HepG2 (cell line): ENCODE measurements around the gene NDUFS1. TPM values are rescaled to one million over a fixed set of nuclear protein-coding genes. Genes with fewer than 3 reads are reported as not detected.

ENCODE experiments used
- ATRX ChIP-seq: sonication (generic); formaldehyde crosslinking; IDR thresholded peaks from 2 replicates; pipeline ENCODE4 v1.4.0; 2020; ENCODE audit warnings: missing genetic modification reagents, borderline replicate concordance
- CENPBD1 ChIP-seq: sonication (generic); formaldehyde crosslinking; IDR thresholded peaks from 2 replicates; pipeline ENCODE4 v1.8.0; 2022; ENCODE audit warnings: missing genetic modification reagents, low read depth, mild to moderate bottlenecking, borderline replicate concordance
- ETV5 ChIP-seq: IDR thresholded peaks from 2 replicates; pipeline ENCODE4 v1.6.1; 2018; ENCODE audit warnings: missing biosample characterization, missing genetic modification reagents, inconsistent platforms, borderline replicate concordance
- FLYWCH1 ChIP-seq: sonication (generic); formaldehyde crosslinking; IDR thresholded peaks from 2 replicates; pipeline ENCODE4 v1.8.1; 2023; ENCODE audit warnings: mild to moderate bottlenecking, missing genetic modification reagents
- HIVEP1 ChIP-seq: sonication (generic); formaldehyde crosslinking; IDR thresholded peaks from 2 replicates; pipeline ENCODE4 v1.4.0; 2020; ENCODE audit warnings: mild to moderate bottlenecking, missing genetic modification reagents
- HOXA5 ChIP-seq: sonication (generic); formaldehyde crosslinking; IDR thresholded peaks from 2 replicates; pipeline ENCODE4 v1.4.0; 2020; ENCODE audit warnings: missing genetic modification reagents
- IKZF1 ChIP-seq: fragments of 450-650 bp; IDR thresholded peaks from 2 replicates; pipeline ENCODE4 v1.7.1; 2016
- KAT7 ChIP-seq: IDR thresholded peaks from 2 replicates; pipeline ENCODE4 v1.6.1; 2018; ENCODE audit warnings: borderline replicate concordance, missing compliant biosample characterization
- MAFF ChIP-seq: IDR thresholded peaks from 2 replicates; pipeline ENCODE4 v1.6.1; 2011; ENCODE audit warnings: low read depth, low read length, improper control_type of control experiment
- MTA1 ChIP-seq: sonication (generic); formaldehyde crosslinking; IDR thresholded peaks from 2 replicates; pipeline ENCODE4 v1.4.0; 2020; ENCODE audit warnings: missing genetic modification reagents, mild to moderate bottlenecking, borderline replicate concordance
- REPIN1 ChIP-seq: sonication (generic); formaldehyde crosslinking; IDR thresholded peaks from 2 replicates; pipeline ENCODE4 v1.8.0; 2022; ENCODE audit warnings: missing genetic modification reagents, low read depth, mild to moderate bottlenecking, borderline replicate concordance
- RFXAP ChIP-seq: sonication (generic); formaldehyde crosslinking; IDR thresholded peaks from 2 replicates; pipeline ENCODE4 v1.4.0; 2020; ENCODE audit warnings: missing genetic modification reagents, borderline replicate concordance
- TCF7 ChIP-seq: sonication (generic); IDR thresholded peaks from 2 replicates; pipeline ENCODE4 v1.6.1; 2016; ENCODE audit warnings: antibody characterized with exemption, low read depth
- ZBTB21 ChIP-seq: sonication (generic); formaldehyde crosslinking; IDR thresholded peaks from 2 replicates; pipeline ENCODE4 v1.4.0; 2020; ENCODE audit warnings: missing genetic modification reagents
- ZKSCAN8 ChIP-seq: IDR thresholded peaks from 2 replicates; pipeline ENCODE4 v1.6.1; 2016; ENCODE audit warnings: borderline replicate concordance, missing genetic modification reagents, missing compliant biosample characterization
- ZNF367 ChIP-seq: sonication (generic); formaldehyde crosslinking; IDR thresholded peaks from 2 replicates; pipeline ENCODE4 v1.4.0; 2020; ENCODE audit warnings: missing genetic modification reagents, borderline replicate concordance
- ZNF501 ChIP-seq: sonication (generic); formaldehyde crosslinking; IDR thresholded peaks from 2 replicates; pipeline ENCODE4 v1.5.1; 2020; ENCODE audit warnings: mild to moderate bottlenecking, moderate library complexity, missing genetic modification reagents
- ZNF772 ChIP-seq: sonication (generic); formaldehyde crosslinking; IDR thresholded peaks from 2 replicates; pipeline ENCODE4 v1.5.0; 2020; ENCODE audit warnings: mild to moderate bottlenecking, missing genetic modification reagents
- ZNF781 ChIP-seq: sonication (generic); formaldehyde crosslinking; IDR thresholded peaks from 2 replicates; pipeline ENCODE4 v1.5.1; 2020; ENCODE audit warnings: borderline replicate concordance, mild to moderate bottlenecking, missing genetic modification reagents; ENCODE audit errors: not compliant biosample characterization
- polyA plus RNA-seq, 8 experiments: library from polyadenylated mRNA; depleted of rRNA in 3 of 8; stranded (reverse) in 7 of 8; unstranded in 1 of 8; fragments of >200 nt; fragmentation: Illumina TruSeq in 4 of 8; extraction: Trizol in 4 of 8; gene quantifications; 2 replicates each; pipeline versions ENCODE4 v1.2.1 to v1.2.3, GENCODE V29; 2011 to 2016; ENCODE audit warnings: low read depth in 4 of 8, missing spikeins in 1 of 8, mixed read lengths in 1 of 8; ENCODE audit not compliant: insufficient read depth in 1 of 8
- total RNA-seq, 5 experiments: library from RNA; depleted of rRNA; stranded (reverse); fragments of >200 nt; fragmentation: Illumina TruSeq; extraction: Trizol; gene quantifications; 2 replicates each; pipeline ENCODE4 v1.2.3, GENCODE V29; 2016; ENCODE audit warnings: low read depth in 1 of 5
- TF ChIP-seq, protein P1 (sequence below): sonication (generic); formaldehyde crosslinking; IDR thresholded peaks from 2 replicates; pipeline ENCODE4 v1.9.0; 2021; ENCODE audit warnings: missing genetic modification reagents, borderline replicate concordance

NDUFS1 gene
- total and polyA plus RNA-seq, 2 of the 13 experiments (the other 11 are each of a cell fraction or from before 2014, with no cell fraction given): 139 to 242 TPM

- no peak for TF ChIP-seq ZKSCAN8 (CRISPR knock-in tag)
- TF ChIP-seq FLYWCH1 (CRISPR knock-in tag): no peak
- no peak; the same call in 1 of the 2 replicates for TF ChIP-seq ZNF367 (CRISPR knock-in tag)
- no peak for TF ChIP-seq ATRX (CRISPR knock-in tag)
- 0 out of 2 replicates have a peak, but pooled peaks have one; percentile 56 for TF ChIP-seq HOXA5
- TF ChIP-seq ZNF781: peak; percentile 37
- TF ChIP-seq MTA1 (CRISPR knock-in tag): no peak
- no peak for TF ChIP-seq MAFF
- TF ChIP-seq, protein P1, sequence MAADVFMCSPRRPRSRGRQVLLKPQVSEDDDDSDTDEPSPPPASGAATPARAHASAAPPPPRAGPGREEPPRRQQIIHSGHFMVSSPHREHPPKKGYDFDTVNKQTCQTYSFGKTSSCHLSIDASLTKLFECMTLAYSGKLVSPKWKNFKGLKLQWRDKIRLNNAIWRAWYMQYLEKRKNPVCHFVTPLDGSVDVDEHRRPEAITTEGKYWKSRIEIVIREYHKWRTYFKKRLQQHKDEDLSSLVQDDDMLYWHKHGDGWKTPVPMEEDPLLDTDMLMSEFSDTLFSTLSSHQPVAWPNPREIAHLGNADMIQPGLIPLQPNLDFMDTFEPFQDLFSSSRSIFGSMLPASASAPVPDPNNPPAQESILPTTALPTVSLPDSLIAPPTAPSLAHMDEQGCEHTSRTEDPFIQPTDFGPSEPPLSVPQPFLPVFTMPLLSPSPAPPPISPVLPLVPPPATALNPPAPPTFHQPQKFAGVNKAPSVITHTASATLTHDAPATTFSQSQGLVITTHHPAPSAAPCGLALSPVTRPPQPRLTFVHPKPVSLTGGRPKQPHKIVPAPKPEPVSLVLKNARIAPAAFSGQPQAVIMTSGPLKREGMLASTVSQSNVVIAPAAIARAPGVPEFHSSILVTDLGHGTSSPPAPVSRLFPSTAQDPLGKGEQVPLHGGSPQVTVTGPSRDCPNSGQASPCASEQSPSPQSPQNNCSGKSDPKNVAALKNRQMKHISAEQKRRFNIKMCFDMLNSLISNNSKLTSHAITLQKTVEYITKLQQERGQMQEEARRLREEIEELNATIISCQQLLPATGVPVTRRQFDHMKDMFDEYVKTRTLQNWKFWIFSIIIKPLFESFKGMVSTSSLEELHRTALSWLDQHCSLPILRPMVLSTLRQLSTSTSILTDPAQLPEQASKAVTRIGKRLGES (CRISPR knock-in tag): no peak
- TF ChIP-seq TCF7: no peak
- no peak for TF ChIP-seq ETV5
- TF ChIP-seq IKZF1: no peak
- TF ChIP-seq ZNF501 (CRISPR knock-in tag): peak; percentile 49; the same call in 1 of the 2 replicates
- no peak for TF ChIP-seq ZBTB21 (CRISPR knock-in tag)
- no peak for TF ChIP-seq CENPBD1 (CRISPR knock-in tag)
- TF ChIP-seq ZNF772 (CRISPR knock-in tag): no peak
- TF ChIP-seq KAT7 (CRISPR knock-in tag): peak; percentile 63; the same call in 1 of the 2 replicates
- 0 out of 2 replicates have a peak, but pooled peaks have one; percentile 12 for TF ChIP-seq HIVEP1
- TF ChIP-seq REPIN1 (CRISPR knock-in tag): 0 out of 2 replicates have a peak, but pooled peaks have one; percentile 13
- no peak; the same call in 1 of the 2 replicates for TF ChIP-seq RFXAP (CRISPR knock-in tag)
These were observed 74.1 kb downstream of the NDUFS1 start (continued) for GRCh38 chr2:206084870-206085741.
